ENCODE data around the gene ATF7IP.

ATF7IP gene

DNA sequence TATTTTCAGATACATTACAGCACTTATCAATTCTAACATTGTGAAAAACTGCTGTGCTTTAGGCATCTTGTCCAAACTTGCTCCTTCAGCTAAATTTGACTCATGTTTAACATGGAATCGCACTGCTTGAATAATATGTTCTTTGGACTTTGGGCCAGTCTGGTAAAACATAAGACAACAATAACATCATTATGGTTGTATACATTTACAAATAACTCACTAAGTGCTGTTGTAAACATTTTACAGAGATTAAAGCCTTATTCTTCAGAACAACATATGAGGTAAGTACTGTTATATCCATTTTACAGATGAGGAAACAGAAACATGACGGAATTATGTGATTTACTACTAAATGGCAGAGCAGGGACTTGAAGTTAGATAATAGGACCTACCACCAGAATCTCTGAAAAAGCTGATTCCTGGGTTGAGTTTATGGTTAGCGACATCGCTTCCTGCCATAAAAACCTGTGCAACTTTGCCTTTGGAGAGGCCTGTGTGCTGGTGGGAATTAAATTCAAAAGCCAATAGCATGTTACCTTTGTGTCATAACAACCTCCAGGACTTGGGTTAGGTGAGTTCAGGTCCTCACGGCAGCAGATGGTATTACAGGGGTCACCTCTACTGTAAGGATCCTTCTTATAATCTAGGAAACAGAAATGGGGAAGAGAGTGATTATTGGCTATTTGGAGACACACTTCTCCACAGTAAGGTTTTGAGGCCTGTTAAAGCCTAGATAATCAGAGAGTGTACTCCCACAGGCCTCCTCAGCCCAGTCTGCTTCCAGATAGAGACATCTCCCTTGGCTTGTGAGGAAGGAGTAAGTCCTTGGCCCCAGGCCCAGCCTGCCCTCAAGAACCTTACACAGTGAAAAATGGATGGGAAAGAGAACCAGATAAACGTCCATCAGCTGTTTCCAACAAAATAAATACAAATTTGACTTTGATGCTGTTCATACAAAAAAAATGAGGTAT lies 140.4 kb downstream of the ATF7IP start:
- no peak for DNase-seq

DNA sequence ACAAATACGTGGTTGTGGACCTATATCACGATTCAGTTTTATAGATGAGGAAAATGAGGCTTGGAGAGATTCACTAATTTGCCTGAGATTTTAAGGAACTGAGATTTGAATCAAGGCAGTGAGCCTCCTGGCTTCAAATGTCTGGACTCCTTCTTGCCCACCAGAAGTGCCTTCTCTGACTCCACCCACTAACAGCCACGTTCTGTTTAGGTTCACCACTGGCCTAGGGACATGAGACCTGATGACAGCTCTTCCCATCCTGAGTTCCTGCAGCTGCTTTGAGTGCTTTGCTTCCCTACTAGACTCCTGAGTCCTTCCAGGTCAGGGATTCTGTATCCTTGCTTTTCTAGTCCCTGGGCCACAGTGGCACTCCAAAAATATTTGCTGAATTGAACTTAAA lies 145.1 kb downstream of the ATF7IP start:
- no peak for DNase-seq

DNA sequence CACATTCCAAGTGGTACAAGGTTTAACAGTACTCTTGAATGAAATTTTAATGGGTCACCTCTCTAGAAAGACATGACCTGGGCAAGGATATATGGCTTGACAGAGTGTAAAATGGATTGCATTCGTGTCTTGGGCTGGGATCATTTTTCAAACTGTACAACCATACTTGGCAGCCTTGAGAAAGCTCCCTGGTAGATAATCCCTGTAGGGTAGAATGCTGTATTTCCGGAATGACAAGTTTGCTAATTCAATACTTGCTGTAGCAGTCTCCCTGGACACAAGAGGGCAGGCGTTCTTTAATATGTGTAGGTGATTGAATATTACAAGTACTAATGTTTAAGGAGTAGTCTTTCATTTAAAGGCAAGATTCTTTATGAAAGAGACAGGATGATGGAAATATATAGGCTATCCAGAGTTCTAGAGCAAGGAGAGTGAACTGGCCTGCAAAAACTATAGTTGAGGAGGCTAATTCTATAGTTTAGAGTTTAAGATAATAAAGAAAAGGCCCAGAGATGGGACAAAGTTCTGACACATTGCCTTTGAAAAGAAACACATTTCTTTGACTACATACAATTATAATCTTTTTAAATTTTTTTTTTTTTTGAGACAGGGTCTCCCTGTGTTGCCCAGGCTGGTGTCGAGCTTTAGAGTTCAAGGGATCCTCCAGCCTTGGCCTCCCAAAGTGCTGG lies 148.8 kb downstream of the ATF7IP start:
- DNase-seq, result peak in 1 of 2 donors; percentile 4

- DNase-seq, result no peak
These were observed 149.5 kb downstream of the ATF7IP start for GRCh38 chr12:14514946-14515345.

DNA sequence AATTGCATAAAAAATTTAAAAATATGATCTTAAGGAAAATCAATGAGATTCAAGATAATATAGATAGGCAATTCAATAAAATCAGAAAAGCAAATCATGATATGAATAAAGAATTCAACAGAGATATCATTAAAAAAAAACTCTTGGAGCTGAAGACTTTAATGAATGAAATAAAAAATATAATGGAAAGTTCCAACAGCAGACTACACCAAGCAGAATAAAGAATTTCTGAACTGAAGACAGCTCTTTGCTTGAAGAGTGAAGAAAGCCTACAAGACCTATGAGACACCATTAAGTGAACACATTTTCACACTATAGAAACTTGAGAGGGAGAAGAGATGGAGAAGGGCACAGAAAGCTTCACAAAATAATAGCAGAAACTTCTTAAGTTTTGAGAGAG lies 156.3 kb downstream of the ATF7IP start:
- no peak for DNase-seq

GRCh38 chr12:14525964-14526363 lies 160.5 kb downstream of the ATF7IP start:
- DNase-seq, result no peak

DNA sequence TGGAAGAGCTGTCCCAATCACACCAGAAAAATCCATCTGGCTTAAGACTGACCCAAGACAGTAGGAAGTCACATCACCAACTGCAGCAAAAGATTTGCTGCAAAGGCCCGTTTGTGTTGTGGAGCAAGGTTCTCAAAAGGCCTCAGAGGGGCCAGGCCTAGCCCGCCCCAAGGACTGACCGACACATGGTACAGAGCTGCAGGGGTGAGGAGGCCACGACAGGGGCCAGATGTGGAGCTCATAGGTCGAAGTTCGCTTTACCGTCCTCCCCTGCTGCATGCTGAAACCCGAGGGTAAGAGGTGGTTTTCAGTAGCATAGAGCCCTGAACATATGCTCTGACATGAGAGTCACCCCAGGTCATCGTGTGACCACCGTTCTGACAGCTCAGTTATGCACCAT lies 166.7 kb downstream of the ATF7IP start:
- DNase-seq, result no peak

DNA sequence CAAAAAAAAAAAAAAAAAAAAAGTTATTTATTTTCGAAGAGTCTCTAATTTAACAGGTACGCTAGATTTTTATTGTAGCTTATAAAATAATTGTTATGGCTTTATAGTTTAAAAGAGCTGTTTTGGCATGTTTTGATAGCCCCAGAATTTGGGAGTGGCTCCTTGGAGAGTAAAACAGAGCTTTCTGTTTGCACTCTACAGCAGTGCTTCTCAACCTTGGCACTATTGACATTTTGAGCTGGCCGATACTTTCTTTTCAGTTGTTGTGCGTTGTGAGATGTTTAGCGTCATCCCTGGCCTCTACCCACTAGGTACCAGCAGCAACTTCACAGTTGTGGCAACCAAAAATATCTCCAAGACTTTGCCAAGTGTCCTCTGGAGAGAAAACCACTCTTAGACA lies 171.6 kb downstream of the ATF7IP start:
- DNase-seq, result no peak

DNA sequence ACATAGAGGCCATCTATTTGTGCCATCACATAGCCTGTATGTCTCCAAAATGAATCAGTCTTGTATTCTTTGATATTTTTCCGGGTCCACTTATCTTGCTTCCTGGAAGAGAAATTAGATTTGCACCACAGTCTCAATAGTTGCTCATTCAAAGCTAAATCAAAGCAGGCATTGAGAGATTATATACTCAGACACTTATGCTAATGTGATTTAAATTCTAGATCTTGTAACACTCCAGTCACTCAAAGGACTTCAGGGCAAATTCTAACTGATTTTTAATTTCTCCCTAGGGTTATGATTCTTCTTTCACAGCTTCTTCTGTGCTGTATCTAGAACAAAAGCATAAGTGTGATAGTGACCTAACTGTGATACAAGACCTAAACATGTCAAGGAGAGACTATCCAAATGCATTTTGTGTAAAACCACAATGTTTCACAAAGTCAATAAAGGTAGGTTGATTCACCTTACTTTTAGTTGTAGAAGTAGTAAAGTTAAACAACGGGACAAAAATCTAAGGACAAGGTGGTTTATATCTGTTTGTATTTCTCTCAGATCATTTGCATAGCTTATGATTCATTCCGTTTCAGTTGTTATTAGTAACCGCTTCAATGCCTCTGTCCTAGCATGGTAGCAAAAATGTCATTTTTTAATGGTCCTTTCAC lies 175.4 kb downstream of the ATF7IP start:
- DNase-seq, result no peak

GRCh38 chr12:14545144-14546124 lies 180.0 kb downstream of the ATF7IP start:
- DNase-seq, result no peak

DNA sequence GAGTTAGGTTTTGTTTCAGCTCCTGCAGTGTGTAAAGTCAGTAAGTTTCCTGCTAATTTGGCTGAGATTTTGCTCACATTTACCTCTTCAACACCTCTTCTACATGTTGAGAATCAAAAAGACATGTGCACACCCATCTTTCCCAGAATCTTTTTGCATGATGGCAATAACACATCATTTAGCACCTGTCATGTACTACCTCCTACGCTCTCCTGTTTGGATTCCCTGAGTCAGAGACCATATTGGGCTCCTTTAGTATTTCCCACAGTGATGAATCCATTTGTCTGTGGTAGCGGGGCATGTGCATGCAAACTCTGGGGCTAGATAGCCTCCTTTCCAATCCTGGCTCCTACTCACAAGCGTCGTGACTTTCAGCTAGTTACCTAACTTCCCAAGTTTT lies 182.1 kb downstream of the ATF7IP start:
- DNase-seq, result no peak

GRCh38 chr12:14548609-14549008 lies 183.1 kb downstream of the ATF7IP start:
- no peak for DNase-seq

Data from hippocampal formation (tissue), 2 donors.